ENCODE data around the gene CACNA2D2. TPM values are rescaled to one million over a fixed set of nuclear protein-coding genes. Genes with fewer than 3 reads are reported as not detected.

CACNA2D2 gene
- total RNA-seq, 1 experiment from 2014 or later, result 22.0 TPM

- H3K4me3 Mint-ChIP-seq, result peak overlapping the region; percentile 73
- no peak overlapping the region for H3K27ac Mint-ChIP-seq
- peaks cover 37% of the 10 kb centered on the region for H3K27me3 Mint-ChIP-seq (ENCODE audit: low read depth)
- H3K9me3 Mint-ChIP-seq, result no peaks in the 10 kb centered on the region
- no peaks in the 10 kb centered on the region for H3K36me3 Mint-ChIP-seq
- ChIA-PET CTCF (interaction anchor here (0.6 to 2.4 kb wide), 10 partner anchors 8 to 152 kb away, joined by 3 to 10 read pairs (median 6); partner anchors contain the start of genes CYB561D2 and NPRL2), POLR2A (interaction anchor here (0.8 kb wide), 1 partner anchor 9 kb away, joined by 3 read pairs; no protein-coding TSS in a partner anchor)
- TF ChIP-seq FOXJ3 (CRISPR knock-in tag; IDR thresholded peaks at IDR 0.05; ENCODE audit: borderline replicate concordance) (no peak), ZNF138 (CRISPR knock-in tag; conservative IDR thresholded peaks at IDR 0.05) (no peak), ZNF396 (CRISPR knock-in tag; IDR thresholded peaks at IDR 0.05; ENCODE audit: borderline replicate concordance) (no peak), ATF3 (CRISPR knock-in tag; conservative IDR thresholded peaks at IDR 0.05) (no peak), CBFB (CRISPR knock-in tag; IDR thresholded peaks at IDR 0.05; ENCODE audit: low read depth) (0 out of 2 replicates have a peak, but pooled peaks have one; percentile 46), KAT7 (CRISPR knock-in tag; IDR thresholded peaks at IDR 0.05; ENCODE audit: borderline replicate concordance) (0 out of 2 replicates have a peak, but pooled peaks have one; percentile 25), PRDM15 (CRISPR knock-in tag; IDR thresholded peaks at IDR 0.05) (peak; percentile 73), USF2 (CRISPR knock-in tag; IDR thresholded peaks at IDR 0.05) (peak; percentile 39), ZNF512 (CRISPR knock-in tag; IDR thresholded peaks at IDR 0.05; ENCODE audit: borderline replicate concordance) (no peak), RELA (CRISPR knock-in tag; IDR thresholded peaks at IDR 0.05; ENCODE audit: borderline replicate concordance) (no peak), ZNF416 (CRISPR knock-in tag; IDR thresholded peaks at IDR 0.05) (no peak), SMAD4 (CRISPR knock-in tag; IDR thresholded peaks at IDR 0.05) (no peak)
- TF ChIP-seq, protein P1, sequence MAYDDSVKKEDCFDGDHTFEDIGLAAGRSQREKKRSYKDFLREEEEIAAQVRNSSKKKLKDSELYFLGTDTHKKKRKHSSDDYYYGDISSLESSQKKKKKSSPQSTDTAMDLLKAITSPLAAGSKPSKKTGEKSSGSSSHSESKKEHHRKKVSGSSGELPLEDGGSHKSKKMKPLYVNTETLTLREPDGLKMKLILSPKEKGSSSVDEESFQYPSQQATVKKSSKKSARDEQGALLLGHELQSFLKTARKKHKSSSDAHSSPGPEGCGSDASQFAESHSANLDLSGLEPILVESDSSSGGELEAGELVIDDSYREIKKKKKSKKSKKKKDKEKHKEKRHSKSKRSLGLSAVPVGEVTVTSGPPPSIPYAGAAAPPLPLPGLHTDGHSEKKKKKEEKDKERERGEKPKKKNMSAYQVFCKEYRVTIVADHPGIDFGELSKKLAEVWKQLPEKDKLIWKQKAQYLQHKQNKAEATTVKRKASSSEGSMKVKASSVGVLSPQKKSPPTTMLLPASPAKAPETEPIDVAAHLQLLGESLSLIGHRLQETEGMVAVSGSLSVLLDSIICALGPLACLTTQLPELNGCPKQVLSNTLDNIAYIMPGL (CRISPR knock-in tag; IDR thresholded peaks at IDR 0.05), result peak; percentile 49; the same call in 1 of the 2 replicates
- TF ChIP-seq, protein P2, sequence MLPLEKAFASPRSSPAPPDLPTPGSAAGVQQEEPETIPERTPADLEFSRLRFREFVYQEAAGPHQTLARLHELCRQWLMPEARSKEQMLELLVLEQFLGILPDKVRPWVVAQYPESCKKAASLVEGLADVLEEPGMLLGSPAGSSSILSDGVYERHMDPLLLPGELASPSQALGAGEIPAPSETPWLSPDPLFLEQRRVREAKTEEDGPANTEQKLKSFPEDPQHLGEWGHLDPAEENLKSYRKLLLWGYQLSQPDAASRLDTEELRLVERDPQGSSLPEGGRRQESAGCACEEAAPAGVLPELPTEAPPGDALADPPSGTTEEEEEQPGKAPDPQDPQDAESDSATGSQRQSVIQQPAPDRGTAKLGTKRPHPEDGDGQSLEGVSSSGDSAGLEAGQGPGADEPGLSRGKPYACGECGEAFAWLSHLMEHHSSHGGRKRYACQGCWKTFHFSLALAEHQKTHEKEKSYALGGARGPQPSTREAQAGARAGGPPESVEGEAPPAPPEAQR (CRISPR knock-in tag; IDR thresholded peaks at IDR 0.05), result no peak
- TF ChIP-seq, protein P3, sequence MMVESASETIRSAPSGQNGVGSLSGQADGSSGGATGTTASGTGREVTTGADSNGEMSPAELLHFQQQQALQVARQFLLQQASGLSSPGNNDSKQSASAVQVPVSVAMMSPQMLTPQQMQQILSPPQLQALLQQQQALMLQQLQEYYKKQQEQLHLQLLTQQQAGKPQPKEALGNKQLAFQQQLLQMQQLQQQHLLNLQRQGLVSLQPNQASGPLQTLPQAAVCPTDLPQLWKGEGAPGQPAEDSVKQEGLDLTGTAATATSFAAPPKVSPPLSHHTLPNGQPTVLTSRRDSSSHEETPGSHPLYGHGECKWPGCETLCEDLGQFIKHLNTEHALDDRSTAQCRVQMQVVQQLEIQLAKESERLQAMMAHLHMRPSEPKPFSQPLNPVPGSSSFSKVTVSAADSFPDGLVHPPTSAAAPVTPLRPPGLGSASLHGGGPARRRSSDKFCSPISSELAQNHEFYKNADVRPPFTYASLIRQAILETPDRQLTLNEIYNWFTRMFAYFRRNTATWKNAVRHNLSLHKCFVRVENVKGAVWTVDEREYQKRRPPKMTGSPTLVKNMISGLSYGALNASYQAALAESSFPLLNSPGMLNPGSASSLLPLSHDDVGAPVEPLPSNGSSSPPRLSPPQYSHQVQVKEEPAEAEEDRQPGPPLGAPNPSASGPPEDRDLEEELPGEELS (CRISPR knock-in tag; IDR thresholded peaks at IDR 0.05), result no peak
- TF ChIP-seq, protein P4, sequence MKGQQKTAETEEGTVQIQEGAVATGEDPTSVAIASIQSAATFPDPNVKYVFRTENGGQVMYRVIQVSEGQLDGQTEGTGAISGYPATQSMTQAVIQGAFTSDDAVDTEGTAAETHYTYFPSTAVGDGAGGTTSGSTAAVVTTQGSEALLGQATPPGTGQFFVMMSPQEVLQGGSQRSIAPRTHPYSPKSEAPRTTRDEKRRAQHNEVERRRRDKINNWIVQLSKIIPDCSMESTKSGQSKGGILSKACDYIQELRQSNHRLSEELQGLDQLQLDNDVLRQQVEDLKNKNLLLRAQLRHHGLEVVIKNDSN (CRISPR knock-in tag; IDR thresholded peaks at IDR 0.05), result peak; percentile 20; the same call in 1 of the 2 replicates
- peaks cover 24% of the 10 kb centered on the region for H3K4me1 Mint-ChIP-seq
- peak; percentile 18 for ATAC-seq
- peak; percentile 66 for DNase-seq (ENCODE audit: low spot score)
Measured at GRCh38 chr3:50502584-50503423, 630 bp downstream of the CACNA2D2 start.
